Activated T-cell treated with anti-CD3 and anti-CD28 coated beads, Interleukin-2, amount 50 U/mL, for 48 hours (primary cell): Measurements from ENCODE around the gene METTL5.
"Not testable (repeated sequence)": the region's sequence is repeated elsewhere in the genome, so short reads cannot be mapped to it uniquely, and the experiment has no call there.

Source experiments
- DNase-seq, 2 experiments: peaks; one replicate each; pipeline ENCODE4 v3.0.0-alpha.2; 2020

The METTL5 gene

GRCh38 chr2:169824373-169825333 is at the start of gene METTL5:
Gene METTL5, minus strand, starts transcription at chr2:169824905. Its CDS starts 308 bp downstream, at chr2:169824597.
- DNase-seq: peak; percentile 90 to 92

GRCh38 chr2:169871994-169872393 is 47.3 kb upstream of the METTL5 start:
- no peak for DNase-seq

- DNase-seq: not testable (repeated sequence)
Measured at GRCh38 chr2:169871369-169871768, 46.7 kb upstream of the METTL5 start.

GRCh38 chr2:169868951-169869350 is 44.2 kb upstream of the METTL5 start:
- DNase-seq: no peak

- DNase-seq: no peak
Measured at GRCh38 chr2:169867579-169867978, 42.9 kb upstream of the METTL5 start.

GRCh38 chr2:169866230-169866629 is 41.5 kb upstream of the METTL5 start:
- not testable (repeated sequence) for DNase-seq

GRCh38 chr2:169865492-169865891 is 40.8 kb upstream of the METTL5 start:
- no peak for DNase-seq

- no peak for DNase-seq
Measured at GRCh38 chr2:169862816-169863215, 38.1 kb upstream of the METTL5 start.

GRCh38 chr2:169860149-169860548 is 35.4 kb upstream of the METTL5 start:
- no peak for DNase-seq

- DNase-seq: no peak
Measured at GRCh38 chr2:169859423-169859822, 34.7 kb upstream of the METTL5 start.

- DNase-seq: not testable (repeated sequence)
Measured at GRCh38 chr2:169855281-169856258, 30.9 kb upstream of the METTL5 start.

GRCh38 chr2:169853041-169853668 is 28.4 kb upstream of the METTL5 start:
- DNase-seq: no peak

- no peak for DNase-seq
Measured at GRCh38 chr2:169849710-169850109, 25.0 kb upstream of the METTL5 start.

GRCh38 chr2:169848959-169849693 is 24.4 kb upstream of the METTL5 start:
- not testable (repeated sequence) for DNase-seq

GRCh38 chr2:169845016-169845415 is 20.3 kb upstream of the METTL5 start:
- DNase-seq: no peak

GRCh38 chr2:169841625-169842024 is 16.9 kb upstream of the METTL5 start:
- not testable (repeated sequence) for DNase-seq

- no peak for DNase-seq
Measured at GRCh38 chr2:169840747-169841142, 16.0 kb upstream of the METTL5 start.

GRCh38 chr2:169839954-169840746 is 15.4 kb upstream of the METTL5 start:
- DNase-seq: no peak

GRCh38 chr2:169838743-169839489 is 14.2 kb upstream of the METTL5 start:
- DNase-seq: no peak

GRCh38 chr2:169834401-169834800 is 9.7 kb upstream of the METTL5 start:
- DNase-seq: no peak
